GM18499 (cell line): ENCODE data around the gene HYAL4.
"Not testable (repeated sequence)": the region's sequence is repeated elsewhere in the genome, so short reads cannot be mapped to it uniquely, and the experiment has no call there.

Experiments
- ATAC-seq: cut with Tn5 transposase; IDR thresholded peaks from one replicate; pipeline ENCODE4 v1.9.1; 2021; ENCODE audit warnings: moderate number of reproducible peaks; ENCODE audit not compliant: insufficient read depth, unreplicated experiment

Gene HYAL4

DNA sequence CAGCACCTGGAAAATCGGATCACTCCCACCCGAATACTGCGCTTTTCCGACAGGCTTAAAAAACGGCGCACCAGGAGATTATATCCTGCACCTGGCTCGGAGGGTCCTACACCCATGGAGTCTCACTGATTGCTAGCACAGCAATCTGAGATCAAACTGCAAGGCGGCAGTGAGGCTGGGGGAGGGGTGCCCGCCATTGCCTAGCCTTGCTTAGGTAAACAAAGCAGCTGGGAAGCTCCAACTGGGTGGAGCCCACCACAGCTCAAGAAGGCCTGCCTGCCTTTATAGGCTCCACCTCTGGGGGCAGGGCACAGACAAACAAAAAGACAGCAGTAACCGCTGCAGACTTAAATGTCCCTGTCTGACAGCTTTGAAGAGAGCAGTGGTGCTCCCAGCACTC is 49.8 kb downstream of the HYAL4 start:
- not testable (repeated sequence) for ATAC-seq

DNA sequence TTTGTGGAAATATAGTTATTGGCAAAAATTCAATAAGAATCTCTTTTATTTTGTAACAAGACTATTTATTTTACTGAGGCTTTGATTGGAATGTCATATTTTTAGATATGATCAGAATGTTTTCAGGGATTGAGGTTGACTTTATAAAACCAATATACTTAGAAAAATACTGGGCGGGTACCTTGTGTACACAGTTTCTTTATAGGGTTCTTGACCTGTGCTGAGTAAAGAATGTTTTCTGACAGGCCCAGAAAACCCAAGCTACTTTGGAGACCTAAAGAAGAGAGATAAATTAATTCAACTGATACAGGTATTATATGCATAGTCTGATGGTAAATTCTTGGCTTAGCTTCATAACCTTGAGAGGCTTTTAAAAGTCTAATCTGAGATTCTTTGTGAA is 56.1 kb downstream of the HYAL4 start:
- ATAC-seq = no peak

DNA sequence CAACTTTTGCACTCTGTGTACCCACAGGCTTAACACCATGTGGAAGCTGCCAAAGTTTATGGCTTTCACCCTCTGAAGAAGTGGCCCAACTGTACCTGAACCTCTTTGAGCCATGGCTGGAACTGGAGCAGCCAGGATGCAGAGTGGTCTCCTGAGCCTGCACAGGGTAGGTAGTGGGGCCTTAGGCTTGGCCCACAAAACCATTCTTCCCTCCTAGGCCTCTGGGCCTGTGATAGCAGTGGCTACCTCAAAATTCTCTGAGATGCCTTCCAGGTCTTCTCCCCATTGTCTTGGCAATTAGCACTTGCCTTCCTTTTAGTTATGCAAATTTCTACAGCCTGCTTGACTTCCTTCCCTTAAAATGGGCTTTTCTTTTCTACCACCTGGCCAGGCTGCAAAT is 60.7 kb downstream of the HYAL4 start:
- ATAC-seq = no peak

DNA sequence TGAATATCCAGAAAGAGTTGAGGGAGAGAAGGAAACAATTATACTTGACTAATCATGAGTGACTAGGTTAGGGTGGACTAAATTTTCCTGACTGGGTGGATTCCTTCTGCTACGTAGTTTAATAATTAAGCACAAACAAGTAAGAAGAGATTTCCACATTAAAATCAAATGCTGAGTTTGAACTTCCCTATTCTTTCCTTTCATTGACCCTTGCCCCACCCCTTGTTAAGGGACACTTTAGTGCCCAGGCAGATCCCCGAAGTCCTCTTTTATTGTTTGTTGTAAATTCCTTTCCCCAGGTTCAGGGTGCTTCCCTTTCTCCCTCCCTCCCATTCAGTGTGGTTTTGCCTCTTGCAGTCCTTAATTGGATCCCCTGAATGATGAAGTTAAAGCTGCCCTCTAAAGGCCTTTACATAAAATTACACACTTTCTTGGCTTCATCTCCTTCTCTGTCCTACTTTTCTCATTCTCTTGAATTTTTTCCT is 71.3 kb downstream of the HYAL4 start:
- no peak for ATAC-seq

DNA sequence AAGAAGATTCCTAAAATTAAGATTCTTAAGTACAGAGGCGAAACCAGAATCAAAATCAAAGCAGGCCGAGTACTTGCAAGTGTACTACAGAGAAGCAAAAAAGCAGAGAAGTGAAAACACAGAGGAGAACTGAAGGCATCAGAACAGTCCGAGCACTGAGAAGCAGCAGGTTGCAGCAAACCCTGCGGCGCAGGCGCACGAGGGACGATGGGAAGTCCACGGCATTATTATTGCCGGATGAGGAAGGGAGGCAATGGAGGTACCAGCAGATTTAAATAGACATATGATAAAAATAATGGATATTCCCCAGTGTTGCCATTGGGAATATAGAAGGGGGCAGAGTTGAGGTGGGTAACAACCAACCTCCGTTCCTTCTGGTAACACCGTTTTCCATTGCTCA is 72.9 kb downstream of the HYAL4 start:
- no peak for ATAC-seq

DNA sequence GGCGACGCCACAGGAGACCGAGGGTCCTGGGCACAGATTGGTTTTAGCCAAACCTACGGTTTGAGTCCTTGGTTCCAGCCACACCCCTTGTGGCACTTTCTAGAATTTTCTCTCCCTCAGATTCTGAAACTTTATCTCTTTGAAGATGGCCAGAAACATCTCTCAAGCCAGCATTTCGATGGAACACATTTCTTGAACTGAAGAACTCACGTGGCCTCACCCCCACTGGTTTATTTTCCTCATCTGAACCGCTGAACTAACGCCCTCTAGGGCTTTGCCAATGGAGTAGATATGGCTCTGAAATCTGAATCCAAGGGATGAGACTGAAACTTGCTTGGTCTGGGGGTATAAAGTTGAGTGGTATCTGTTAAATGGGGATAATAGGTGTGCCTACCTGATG is 73.3 kb downstream of the HYAL4 start:
- ATAC-seq = no peak

DNA sequence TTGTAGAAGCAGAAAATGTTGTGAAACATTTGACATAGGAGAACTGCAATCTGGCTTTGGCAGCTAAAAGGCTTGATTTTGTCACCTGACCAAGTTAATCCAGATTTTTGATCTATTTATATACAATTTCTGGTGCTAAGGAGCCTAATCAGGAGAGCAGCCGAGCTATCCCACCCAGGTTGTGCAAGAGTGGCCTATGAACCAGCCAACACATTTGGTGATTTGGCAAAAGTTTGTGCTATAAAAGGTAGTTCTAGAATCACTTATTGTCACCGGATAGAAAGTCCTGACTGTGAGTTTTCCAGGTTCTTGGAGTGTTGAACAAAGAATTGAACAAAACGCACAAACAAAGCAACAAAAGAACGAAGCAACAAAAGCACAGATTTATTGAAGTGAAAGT is 78.6 kb downstream of the HYAL4 start:
- ATAC-seq = no peak

DNA sequence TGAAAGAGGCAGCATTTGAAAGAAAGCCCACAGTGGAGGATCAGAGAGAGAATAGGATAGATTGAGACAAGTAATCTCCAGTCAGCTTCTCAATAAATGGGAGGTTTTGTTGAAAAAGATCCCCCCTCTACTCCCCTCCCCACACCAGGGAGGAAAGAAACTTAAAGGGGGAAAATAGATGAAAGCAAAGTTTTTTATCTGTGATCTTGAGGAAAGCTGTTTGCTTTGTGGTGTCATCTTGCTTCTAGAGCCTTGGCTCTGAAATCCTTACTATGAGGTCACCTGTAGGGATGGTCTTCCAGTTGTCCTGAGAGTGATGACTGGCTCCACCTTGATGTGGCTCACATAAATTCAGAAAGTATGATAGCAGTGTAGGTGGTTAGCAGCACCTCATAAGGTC is 80.0 kb downstream of the HYAL4 start, which contains the start of gene SPAM1:
TSS of gene SPAM1 (plus strand) at position 301 of the 400 bp plus-strand sequence. CDS start 28,330 bp downstream, outside the sequence.
- no peak for ATAC-seq
